Uterus (tissue), 4 donors: ENCODE results near the gene GRID2. TPM values are rescaled to one million over a fixed set of nuclear protein-coding genes. Genes with fewer than 3 reads are reported as not detected.

Experiments used
- DNase-seq, 2 donors: peaks; one replicate each; pipeline ENCODE4 v3.0.0-alpha.2; 2019 to 2020
- H3K27ac ChIP-seq, 2 donors: fragments of 200-600 bp; sonication (generic); 1 replicate in 1 of 2; 2 replicates in 1 of 2; pipeline ENCODE4 v1.5.1; 2016 to 2018
- H3K27me3 ChIP-seq, 2 donors: fragments of 200-600 bp; sonication (generic); one replicate each; pipeline ENCODE4 v1.5.1; 2018 to 2019; ENCODE audit warnings: control low read depth in 1 of 2
- H3K36me3 ChIP-seq, 2 donors: fragments of 200-600 bp; sonication (generic); one replicate each; pipeline ENCODE4 v1.5.1; 2019; ENCODE audit warnings: control low read depth in 1 of 2
- H3K4me1 ChIP-seq, 2 donors: fragments of 200-600 bp; sonication (generic); one replicate each; pipeline ENCODE4 v1.5.1; 2018 to 2019; ENCODE audit warnings: control low read depth in 1 of 2
- H3K4me3 ChIP-seq, 2 donors: fragments of 200-600 bp; sonication (generic); 1 replicate in 1 of 2; 2 replicates in 1 of 2; pipeline ENCODE4 v1.5.1; 2018 to 2019; ENCODE audit warnings: mild to moderate bottlenecking in 1 of 2
- H3K9me3 ChIP-seq, 2 donors: fragments of 200-600 bp; sonication (generic); one replicate each; pipeline ENCODE4 v1.5.1; 2019; ENCODE audit warnings: control low read depth in 1 of 2
- POLR2A ChIP-seq, 2 donors: fragments of 450-650 bp; IDR thresholded peaks; one replicate each; pipeline ENCODE4 v1.6.1; 2016; ENCODE audit warnings: antibody characterized with exemption in 2 of 2, mild to moderate bottlenecking in 1 of 2, moderate library complexity in 1 of 2
- intact Hi-C: fragments of 100-400 bp; cut with DNase I; formaldehyde crosslinking; loops from one replicate; pipeline ENCODE4 v1.15.1; 2023; ENCODE audit warnings: low total_unique reads
- total RNA-seq, 4 donors: library from RNA; depleted of rRNA in 3 of 4; stranded (reverse); fragments of >200 nt in 3 of 4; gene quantifications; one replicate each; pipeline versions ENCODE4 v1.1.0 to v1.2.4, GENCODE V29; 2014 to 2023
- TF ChIP-seq, protein P1 (sequence below), 4 experiments: fragments of 200-600 bp in 2 of 4; fragments of 450-650 bp in 2 of 4; sonication (generic) in 2 of 4; IDR thresholded peaks; one replicate each; pipeline ENCODE4 v1.5.1; 2016 to 2019; ENCODE audit warnings: antibody characterized with exemption in 4 of 4, mild to moderate bottlenecking in 2 of 4, moderate library complexity in 1 of 4
- donor health status: DM: yes; HTN: yes; CAD: no.

GRID2 gene
- total RNA-seq, 4 donors from 2014 or later: 0.27 to 33.3 (median 0.59) TPM; not detected in 1

DNA sequence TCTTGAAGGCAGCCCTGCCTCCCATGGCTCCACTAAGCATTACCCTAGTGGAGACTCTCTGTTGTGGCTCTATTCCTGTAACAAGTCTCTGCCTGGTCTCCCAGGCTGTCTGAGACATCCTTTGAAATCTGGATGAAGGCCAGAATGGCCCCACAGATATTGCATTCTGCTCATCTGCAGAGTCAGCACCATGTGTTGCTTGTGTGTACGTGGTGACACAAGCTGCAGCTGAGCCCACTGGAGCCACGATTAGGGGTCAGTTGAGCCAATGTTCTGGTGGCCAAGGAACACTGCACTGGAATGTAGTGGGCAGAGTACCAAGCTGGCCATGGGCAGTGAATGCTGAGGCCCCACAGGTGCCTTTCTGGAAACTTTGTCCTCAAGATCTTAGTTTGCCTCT lies 29.2 kb downstream of the GRID2 start:
- no peak for TF ChIP-seq POLR2A (IDR thresholded peaks at IDR 0.05)
- TF ChIP-seq, protein P1, sequence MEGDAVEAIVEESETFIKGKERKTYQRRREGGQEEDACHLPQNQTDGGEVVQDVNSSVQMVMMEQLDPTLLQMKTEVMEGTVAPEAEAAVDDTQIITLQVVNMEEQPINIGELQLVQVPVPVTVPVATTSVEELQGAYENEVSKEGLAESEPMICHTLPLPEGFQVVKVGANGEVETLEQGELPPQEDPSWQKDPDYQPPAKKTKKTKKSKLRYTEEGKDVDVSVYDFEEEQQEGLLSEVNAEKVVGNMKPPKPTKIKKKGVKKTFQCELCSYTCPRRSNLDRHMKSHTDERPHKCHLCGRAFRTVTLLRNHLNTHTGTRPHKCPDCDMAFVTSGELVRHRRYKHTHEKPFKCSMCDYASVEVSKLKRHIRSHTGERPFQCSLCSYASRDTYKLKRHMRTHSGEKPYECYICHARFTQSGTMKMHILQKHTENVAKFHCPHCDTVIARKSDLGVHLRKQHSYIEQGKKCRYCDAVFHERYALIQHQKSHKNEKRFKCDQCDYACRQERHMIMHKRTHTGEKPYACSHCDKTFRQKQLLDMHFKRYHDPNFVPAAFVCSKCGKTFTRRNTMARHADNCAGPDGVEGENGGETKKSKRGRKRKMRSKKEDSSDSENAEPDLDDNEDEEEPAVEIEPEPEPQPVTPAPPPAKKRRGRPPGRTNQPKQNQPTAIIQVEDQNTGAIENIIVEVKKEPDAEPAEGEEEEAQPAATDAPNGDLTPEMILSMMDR (IDR thresholded peaks at IDR 0.05): no peak
- H3K4me1 ChIP-seq: no peaks in the 10 kb centered on the region
- H3K36me3 ChIP-seq: no peaks in the 10 kb centered on the region
- H3K9me3 ChIP-seq: no peaks in the 10 kb centered on the region
- H3K27ac ChIP-seq: no peak overlapping the region
- H3K27me3 ChIP-seq: no peaks in the 10 kb centered on the region
- intact Hi-C loops: no loop called here
- H3K4me3 ChIP-seq: no peak overlapping the region
- DNase-seq: no peak

- no peaks in the 10 kb centered on the region for H3K27me3 ChIP-seq
- no peak for DNase-seq
- intact Hi-C loops: no loop called here
- no peak overlapping the region for H3K27ac ChIP-seq
- H3K9me3 ChIP-seq: no peaks in the 10 kb centered on the region
- H3K4me1 ChIP-seq: no peaks in the 10 kb centered on the region
- TF ChIP-seq, protein P1 (IDR thresholded peaks at IDR 0.05): no peak
- TF ChIP-seq POLR2A (IDR thresholded peaks at IDR 0.05): no peak
- no peaks in the 10 kb centered on the region for H3K36me3 ChIP-seq
- no peak overlapping the region for H3K4me3 ChIP-seq
Observed at GRCh38 chr4:92334716-92335350, 31.1 kb downstream of the GRID2 start.

GRCh38 chr4:92339676-92340075 lies 35.9 kb downstream of the GRID2 start:
- no peaks in the 10 kb centered on the region for H3K36me3 ChIP-seq
- no peak overlapping the region for H3K4me3 ChIP-seq
- H3K9me3 ChIP-seq: no peaks in the 10 kb centered on the region
- intact Hi-C loops: no loop called here
- no peaks in the 10 kb centered on the region for H3K27me3 ChIP-seq
- H3K27ac ChIP-seq: no peak overlapping the region
- no peak for DNase-seq
- TF ChIP-seq, protein P1 (IDR thresholded peaks at IDR 0.05): no peak
- TF ChIP-seq POLR2A (IDR thresholded peaks at IDR 0.05): no peak
- H3K4me1 ChIP-seq: no peaks in the 10 kb centered on the region

DNA sequence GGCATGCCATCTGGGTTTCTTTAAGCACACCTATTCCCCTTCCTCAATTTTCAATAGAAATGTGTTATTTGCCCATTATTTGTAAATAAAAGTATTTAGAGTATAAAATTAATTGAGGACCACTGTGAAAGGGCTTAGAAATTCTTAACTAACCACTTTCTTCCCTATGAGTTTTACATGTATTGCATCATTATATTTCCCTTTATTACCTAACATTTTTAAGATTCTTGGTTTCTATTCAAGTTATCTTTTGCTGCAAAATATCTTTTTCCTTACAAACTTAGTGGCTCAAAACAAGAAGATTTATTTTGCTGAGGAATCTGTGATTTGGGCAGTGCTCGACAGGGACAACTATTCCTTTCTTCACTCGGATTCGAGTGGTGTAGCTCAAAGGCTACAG lies 40.5 kb downstream of the GRID2 start:
- Histone ChIP-seq H3K36me3 (no peaks in the 10 kb centered on the region), H3K9me3 (no peaks in the 10 kb centered on the region), H3K4me3 (no peak overlapping the region), H3K27me3 (no peaks in the 10 kb centered on the region), H3K27ac (no peak overlapping the region), H3K4me1 (no peaks in the 10 kb centered on the region)
- DNase-seq: no peak
- TF ChIP-seq POLR2A (IDR thresholded peaks at IDR 0.05): no peak
- TF ChIP-seq, protein P1 (IDR thresholded peaks at IDR 0.05): no peak
- intact Hi-C loops: no loop called here

- no peak overlapping the region for H3K27ac ChIP-seq
- no peak overlapping the region for H3K4me3 ChIP-seq
- TF ChIP-seq, protein P1 (IDR thresholded peaks at IDR 0.05): no peak
- TF ChIP-seq POLR2A (IDR thresholded peaks at IDR 0.05): no peak
- H3K27me3 ChIP-seq: no peaks in the 10 kb centered on the region
- H3K4me1 ChIP-seq: no peaks in the 10 kb centered on the region
- no peaks in the 10 kb centered on the region for H3K9me3 ChIP-seq
- intact Hi-C loops: no loop called here
- no peaks in the 10 kb centered on the region for H3K36me3 ChIP-seq
- no peak for DNase-seq
Observed at GRCh38 chr4:92346289-92346688, 42.5 kb downstream of the GRID2 start.
